8988T (cell line): ENCODE measurements around the gene TMEM59.
"Not testable (repeated sequence)": the region's sequence is repeated elsewhere in the genome, so short reads cannot be mapped to it uniquely, and the experiment has no call there.

Source experiments
- DNase-seq: peaks from one replicate; pipeline ENCODE4 v3.0.0; 2011

TMEM59 gene

DNA sequence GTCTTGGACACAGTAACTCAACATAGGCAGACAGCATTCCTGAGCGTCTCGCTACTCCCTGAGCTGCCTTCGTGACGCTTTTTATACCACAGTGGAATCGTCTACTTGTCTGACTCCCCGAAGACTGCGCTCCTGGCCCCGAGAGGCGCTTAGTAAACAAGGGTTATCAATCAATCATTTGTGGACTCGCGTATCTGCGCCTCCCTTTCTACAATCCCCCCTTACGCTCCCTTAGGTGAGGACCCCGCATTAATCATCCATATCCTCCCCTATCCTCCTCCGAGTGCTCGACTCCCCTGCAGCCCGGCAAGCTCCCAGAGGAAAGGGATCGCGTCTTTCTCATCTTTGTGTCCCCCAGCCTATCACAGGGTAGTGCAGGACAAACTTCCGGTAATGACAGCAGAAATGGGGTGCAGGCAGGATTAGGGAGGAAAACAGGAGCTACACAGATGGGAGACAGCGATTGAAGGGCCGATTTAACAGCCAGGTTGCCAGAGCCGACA is 522 bp downstream of the TMEM59 start:
- no peak for DNase-seq

DNA sequence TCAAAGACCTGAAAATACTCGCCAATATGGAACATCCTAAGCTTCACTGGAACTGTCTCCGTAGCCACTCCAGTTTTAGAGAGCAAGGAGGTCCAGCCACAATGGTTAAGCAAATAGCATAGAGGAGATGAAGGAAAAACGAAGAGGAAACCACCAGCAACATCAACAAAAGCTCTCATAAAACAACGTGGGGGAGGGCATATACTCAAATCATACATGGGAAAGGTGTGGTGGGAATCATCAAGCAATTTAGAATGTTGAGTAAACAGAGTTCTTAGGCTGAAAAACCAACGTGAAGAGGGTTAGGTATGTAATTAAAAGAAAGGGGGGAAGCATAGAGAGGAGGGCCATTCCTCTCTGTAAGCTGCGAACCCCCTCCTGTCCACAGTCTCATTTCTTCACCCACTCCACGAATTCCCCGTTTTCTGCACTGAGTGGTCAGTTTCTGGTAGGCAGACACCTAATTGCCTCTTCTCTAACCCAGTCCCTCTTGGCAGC is 1.0 kb downstream of the TMEM59 start:
- DNase-seq: no peak

DNA sequence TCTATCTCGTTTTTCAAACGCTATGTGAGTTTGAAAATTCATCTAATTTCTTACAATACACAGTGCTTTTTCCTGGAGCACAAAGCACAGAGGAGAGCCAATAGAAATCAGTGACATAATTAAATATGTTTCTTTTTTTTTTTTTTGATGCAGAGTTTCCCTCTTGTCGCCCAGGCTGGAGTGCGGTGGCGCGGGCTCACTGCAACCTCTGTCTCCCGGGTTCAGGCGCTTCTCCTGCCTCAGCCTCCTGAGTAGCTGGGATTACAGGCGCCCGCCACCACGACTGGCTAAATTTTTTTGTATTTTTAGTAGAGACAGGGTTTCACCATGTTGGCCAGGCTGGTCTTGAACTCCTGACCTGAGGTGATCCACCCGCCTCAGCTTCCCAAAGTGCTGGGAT is 2.6 kb downstream of the TMEM59 start:
- DNase-seq: not testable (repeated sequence)

DNA sequence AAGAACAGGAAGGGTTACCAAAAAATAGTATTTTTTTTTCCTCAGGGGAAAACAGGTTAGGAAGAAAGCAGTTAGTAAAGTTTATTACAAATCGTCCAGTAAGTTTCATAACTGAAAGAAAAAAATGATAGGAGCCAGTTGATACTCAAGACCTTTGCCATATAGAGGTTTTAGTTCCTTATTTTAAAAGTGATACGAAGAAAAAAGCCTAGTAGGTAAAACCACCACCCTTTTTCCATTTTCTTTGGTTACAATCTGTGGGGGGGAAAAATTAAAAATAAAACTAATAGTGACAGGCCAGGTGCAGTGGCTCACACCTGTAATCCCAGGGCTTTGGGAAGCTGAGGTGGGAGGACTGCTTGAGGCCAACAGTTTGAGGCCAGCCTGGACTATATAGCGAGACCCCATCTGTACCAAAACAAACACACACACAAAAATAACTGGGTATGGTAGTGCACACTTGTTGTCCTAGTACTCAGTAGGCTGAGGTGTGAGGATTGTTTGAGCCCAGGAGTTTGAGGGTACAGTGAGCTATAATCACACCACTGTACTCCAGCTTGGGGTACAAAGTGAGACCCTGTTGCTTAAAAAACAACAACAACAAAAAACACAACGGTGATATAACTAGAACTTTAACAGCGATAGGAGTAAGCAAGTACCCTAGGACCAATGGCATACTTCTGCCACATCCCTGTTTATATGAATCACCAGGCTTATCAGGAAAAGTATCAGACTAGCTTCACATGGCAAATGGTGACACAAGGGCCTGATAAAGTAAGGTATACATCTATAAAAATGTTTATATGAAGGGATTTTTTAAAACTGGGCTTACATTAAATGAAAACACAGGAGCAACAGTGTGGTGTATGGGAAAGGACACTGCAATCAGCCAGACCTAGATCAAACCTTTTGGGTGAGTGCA is 5.4 kb downstream of the TMEM59 start:
- no peak for DNase-seq

DNA sequence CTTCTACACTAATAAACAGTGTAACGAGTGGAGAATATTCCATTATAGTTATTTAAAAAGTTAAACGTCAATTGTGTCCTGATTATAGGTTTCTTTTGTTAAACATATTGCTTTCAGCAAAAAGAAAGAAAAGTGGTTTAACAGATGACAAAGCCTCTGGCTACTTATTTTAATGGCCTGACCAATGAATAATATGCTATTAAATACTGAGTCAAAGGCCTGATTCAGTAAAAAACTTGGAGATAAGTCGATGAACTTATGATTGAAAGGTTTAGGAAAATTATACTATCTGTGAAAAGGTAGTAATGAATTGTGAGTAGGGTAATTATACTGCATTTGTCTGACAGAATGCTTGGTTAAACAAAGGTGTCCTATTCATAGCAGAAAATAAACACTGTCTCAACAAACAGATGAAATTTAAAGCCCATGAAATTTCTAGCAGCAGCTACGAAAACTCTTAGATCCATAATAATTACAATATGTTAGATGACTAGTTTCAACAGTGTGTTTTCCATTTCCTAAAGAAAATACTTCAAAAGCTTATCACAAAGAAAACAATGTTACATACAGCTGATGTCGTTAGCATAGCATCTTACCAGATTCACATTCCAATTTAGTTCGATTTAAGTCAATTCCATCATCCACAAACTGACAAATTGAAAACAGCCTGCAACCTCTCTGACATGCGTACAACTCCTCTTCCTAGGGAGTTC is 6.2 kb downstream of the TMEM59 start:
- no peak for DNase-seq

DNA sequence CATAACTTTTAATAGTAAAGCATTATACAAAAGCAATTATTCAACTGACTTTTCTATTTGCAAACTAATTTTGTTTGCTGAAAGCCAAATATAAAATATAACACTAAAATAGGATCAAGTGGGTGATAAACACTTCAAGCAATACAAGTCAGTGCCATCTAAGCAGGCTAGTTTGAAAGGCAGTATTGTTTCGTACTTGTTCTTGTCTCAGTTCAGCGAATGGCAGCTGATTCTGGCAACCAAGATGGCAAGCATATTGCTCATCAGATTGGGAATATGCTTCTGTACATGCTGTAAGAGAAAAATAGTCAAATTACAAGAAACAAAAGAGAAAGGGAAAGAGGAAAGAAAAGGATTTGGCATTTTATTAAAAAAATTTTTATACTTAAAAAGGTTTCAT is 7.5 kb downstream of the TMEM59 start:
- no peak for DNase-seq

DNA sequence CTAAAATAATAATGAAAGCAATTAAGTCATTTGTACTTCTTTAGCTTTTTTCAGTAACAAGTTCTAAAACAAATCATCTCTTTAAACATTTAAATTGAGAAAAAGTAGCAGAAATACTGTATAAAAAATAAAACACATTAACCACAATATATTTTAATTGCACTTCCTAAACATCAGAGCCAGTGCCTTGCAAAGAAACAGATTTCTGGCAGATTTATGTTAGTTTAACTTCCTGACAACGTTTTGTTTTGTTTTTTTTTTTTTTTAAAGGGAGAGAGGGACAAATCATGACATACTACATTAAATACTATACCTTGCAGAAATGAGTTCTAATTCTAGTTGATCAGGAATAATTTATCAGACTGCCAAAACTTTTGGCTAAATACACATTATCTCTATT is 11.2 kb downstream of the TMEM59 start:
- no peak for DNase-seq

DNA sequence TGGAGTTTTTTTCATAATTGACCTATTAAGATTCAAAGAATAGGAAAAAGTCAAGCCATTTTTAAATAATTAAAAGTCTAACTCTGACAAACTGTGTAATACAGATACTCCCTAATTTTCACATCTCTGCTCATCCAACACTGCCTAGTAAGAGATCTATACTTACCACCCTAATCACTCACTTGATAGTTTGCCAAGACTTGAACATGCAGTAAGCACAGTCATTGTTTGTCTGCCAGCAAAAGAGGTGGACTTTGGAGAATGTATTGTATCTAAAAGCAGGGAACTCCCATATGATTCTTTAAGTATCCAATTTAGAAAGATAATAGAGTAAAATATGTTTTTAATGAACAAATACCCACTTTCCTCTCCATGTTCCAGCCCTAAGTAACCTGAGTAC is 15.5 kb downstream of the TMEM59 start:
- no peak for DNase-seq

DNA sequence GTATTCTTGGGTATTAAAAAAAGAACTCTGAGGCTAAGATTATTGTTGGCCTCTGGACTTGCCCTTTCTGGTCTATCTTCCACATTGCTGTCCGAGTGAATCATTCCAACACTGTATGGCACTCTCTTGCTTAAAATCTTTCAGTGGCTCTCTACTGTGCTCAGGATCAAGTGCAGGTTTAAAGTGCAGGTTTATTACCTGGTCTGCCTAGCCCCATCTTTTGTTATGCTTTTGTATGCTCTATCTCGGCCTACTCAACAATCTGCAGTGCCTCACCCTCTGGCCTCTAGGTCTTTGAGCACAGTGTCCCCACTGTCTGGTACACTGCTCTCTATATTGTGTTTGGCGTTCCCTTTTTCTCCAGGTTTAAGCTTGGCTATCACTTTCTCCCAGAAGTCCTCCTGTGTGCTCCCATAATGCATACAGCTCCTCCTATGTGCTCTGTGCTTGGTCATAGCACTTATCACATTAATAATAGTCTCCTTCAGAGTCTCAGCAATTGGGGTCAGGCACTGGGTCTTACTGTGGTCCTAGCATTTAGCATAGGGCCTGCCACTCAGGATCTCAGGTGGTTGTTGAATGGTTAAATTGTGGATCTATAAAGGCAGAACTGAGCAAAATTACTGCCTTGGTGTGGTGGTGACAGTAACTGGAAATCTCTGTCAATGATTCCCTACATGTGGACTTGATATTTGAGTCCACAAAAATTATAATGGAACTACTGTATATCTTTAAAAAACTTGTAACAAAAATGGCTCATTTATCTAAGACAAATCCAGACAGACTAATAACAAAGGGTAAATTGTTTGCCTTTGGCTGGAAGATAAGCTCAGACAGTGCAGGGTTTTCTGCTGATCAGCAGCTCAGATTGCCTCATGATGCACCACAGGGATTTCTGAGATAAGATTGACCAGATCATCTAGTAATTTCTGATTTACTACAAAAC is 24.4 kb downstream of the TMEM59 start:
- DNase-seq: no peak

DNA sequence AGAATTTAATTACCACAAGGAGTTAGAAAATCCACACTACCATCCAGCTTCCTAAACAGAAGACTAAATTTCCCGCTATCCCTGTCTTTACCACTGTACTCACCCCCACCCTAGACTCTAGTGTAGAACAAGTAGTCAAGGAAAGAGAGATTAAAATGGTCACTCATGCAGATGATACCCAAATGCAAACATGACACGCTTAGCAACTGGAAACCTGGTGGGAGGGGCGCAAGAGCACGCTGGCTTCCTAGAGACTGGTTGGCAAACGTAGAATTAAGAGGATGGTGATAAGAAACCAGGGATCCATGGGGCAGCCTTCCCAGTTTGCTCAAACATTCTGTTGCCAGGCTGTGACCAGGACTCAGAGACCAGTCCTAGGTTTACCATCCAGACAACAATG is 25.2 kb downstream of the TMEM59 start:
- DNase-seq: no peak

DNA sequence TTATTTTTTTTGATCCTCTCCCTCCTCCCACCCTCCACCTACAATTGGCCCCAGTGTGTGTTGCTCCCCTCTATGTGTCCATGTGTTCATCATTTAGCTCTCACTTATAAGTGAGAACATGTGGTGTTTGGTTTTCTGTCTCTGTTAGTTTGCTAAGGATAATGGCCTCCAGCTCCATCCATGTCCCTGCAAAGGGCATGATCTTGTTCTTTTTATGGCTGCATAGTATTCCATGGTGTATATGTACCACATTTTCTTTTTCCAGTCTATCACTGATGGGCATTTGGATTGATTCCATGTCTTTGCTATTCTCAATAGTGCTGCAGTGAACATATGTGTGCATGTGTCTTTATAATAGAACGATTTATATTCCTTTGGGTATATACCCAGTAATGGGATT is 28.2 kb downstream of the TMEM59 start:
- DNase-seq: not testable (repeated sequence)

DNA sequence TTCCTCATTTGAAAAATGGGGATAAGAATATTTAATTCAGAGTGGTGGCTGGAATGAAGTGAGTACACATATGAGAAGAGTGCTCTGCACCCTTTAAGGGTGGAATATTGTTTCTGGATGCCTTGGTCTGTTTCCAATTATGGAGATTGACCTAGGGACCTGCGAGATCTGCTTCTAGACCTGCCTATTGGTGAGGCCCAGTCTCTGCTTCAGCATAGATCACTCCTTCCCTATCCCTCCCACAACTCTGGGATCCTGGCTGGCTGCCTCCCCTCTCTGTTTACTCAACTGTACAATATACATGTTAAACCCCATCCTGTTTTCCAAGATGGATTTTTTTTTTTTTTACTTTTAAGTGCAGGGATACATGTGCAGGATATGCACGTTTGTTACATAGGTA is 28.6 kb downstream of the TMEM59 start:
- DNase-seq: no peak

DNA sequence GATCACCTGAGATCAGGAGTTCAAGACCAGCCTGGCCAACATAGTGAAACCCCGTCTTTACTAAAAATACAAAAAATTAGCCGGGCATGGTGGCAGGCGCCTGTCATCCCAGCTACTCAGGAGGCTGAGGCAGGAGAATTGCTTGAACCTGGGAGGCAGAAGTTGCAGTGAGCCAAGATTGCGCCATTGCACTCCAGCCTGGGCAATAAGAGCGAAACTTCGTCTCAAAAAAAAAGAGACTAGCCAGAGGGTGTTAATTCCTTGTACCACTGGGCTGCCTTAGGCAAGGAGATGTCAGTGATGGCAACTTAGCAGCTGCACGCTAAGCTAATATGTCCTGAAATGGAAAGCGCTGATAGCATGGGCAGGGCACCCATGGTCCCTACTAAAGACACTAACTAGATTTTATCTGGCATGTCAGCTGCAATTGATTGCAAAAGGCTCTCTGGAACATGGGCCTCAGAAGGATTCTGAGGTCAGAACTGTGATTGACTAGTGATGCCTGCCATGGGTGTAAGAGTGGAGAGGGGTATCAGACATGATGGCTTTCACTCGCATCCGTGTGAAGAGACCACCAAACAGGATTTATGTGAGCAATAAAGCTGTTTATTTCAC is 33.3 kb downstream of the TMEM59 start:
- not testable (repeated sequence) for DNase-seq

DNA sequence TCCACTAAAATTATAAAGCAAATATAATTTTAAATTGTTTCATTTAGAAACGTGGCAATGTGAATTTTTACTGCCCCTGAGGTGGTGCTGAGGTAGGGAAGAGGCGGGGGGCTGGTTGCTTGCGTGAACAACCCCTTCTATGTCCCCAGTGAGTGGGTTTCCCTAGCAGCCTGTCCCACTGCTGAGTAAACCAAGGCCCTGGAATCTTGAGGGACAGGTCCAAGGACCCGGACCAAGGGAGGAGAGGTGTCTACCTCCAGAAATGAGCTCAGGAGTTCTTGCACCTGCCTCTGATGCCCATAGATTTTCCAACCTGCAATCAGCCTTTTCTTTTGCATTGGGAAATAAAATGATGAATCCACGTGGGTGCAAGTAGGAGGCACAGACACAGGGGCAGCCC is 34.4 kb downstream of the TMEM59 start:
- no peak for DNase-seq

DNA sequence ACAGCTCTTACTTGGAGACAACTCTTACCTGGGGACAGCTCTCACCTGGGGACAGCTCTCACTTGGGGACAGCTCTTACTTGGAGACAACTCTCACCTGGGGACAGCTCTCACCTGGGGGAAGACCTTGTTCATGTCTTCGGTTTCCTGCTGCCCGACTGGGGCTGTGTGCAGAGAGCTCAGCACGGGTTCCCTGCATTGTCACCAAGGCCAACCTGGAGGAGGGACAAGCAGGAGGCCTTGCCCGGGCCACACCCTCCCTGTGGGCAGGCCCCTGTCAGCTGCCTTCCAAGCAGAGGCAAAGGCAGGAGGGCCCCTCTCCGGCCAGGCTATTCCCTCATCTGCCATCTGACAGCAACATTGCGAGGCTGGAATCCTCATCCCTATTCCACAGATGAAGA is 35.0 kb downstream of the TMEM59 start, which contains the start of gene LDLRAD1:
TSS of gene LDLRAD1 (minus strand) at position 208 of the 400 bp plus-strand sequence. CDS start at position 134, 74 bp downstream.
- no peak for DNase-seq

DNA sequence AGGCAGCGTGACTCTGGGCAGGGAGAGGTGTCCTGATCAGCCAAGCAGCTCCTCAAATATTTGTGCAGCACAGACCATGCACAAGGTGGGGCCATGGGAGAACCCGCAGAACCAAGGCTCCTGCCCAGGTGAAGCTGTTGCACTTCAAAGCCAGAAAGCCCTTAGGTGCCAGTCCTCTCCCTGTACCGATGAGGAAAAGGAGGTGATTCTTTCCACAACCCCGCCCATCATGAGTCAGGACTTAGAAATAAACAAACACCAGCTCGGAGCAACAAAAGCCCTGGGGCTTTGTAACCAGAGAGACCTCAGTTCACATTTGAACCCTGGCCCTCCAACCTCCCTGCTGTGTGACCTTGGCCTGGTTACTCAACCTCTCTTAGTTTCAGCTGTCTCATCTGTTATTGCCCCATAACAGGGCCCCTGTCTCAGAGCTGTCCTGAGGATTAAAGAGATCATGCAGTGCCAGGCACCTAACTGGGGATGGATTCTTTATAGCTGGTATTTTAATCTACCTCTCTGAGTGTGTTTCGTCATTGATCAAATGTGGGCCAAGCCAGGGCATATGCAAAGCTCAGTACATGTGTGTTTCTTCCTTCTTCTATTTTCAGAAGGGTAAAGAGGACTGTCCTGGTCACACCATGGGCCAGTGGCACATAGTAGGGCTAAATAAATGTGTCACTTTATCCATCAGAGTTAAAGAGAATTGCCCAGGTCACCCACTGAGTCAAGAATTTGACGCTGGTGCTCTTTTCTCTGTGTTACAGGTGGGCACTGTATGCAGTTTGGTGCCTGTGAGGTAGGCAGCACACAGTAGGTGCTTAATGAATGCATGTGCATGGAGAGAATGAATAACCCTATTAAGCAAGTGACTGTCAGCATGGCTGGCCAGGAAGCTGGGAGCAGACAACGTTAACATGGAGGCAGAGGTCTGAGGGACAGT is 36.4 kb downstream of the TMEM59 start:
- no peak for DNase-seq

DNA sequence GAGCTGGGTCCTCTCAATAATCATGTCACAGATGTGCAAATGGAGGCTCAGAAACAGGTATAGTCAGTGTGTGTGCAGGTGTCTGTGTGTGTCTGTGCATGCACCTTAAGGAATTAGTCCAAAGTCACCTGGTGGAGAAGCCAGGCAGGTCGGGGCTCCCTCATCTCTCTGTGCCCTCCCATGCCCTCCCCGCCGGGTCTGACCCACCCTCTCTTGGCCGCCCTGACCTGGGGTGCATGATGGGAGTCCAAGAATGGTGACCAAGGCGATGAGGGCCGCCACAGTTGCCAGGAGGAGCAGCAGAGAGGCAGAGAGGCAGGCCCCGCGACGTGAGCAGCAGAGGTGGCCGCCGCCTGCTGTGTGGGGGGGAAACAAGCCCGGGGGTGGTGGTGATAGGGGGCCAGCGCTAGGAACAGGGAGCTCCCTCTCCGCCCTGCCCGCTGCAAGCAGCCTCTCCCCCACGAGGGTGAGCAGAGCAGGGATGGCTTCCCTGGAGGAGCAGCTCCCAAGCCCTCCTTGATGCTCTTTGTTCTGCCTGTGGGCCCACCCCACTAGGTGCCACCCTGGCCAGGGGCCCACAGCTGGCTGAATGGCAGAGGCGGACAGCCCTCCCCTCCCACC is 38.9 kb downstream of the TMEM59 start:
- DNase-seq: no peak

DNA sequence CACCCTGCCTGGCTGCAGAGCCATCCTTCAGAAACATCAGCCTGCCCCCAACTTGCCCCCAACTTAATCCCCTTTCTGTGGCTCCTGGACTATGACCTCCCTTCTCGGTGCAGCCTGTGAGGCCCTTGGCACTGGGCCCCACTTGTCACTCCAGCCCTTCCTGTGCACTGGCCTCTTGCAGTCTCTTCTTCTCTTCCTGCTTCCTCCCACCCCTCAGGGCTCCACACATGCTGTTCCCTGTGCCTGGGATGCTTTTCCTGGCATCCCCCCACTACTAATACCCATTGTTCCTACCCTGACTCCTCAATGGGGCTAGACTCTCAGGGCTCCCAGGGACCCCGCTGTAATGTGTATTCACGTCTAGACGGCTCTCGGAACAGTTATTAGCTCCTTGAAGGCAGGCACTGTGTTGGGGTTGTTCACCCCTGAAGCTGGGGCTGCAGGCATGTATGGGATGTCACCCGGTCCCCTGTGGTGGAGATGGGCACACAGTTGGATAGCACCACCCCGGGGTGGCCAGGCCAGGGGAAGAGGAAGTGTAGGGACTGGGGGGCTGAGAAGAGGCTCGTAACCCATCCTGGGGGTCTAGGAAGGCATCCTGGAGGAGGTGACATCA is 39.5 kb downstream of the TMEM59 start:
- no peak for DNase-seq

DNA sequence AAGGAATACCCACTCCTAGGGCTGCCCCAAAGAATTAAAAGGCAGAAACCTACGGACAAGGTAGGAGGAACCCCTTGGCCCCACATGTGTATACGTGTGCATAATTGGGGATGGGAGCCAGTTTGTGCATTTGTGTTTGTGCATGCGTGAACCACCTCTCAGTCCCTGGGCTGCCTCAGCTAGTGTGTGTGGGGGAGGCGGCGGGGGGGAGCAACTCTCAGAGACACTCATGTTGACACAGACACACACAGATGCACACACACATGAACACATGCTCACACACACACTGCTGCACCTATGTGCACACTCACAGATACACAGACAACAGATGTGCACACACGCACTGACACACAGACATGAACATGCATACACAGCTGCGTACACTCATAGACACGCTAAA is 40.1 kb downstream of the TMEM59 start:
- no peak for DNase-seq

DNA sequence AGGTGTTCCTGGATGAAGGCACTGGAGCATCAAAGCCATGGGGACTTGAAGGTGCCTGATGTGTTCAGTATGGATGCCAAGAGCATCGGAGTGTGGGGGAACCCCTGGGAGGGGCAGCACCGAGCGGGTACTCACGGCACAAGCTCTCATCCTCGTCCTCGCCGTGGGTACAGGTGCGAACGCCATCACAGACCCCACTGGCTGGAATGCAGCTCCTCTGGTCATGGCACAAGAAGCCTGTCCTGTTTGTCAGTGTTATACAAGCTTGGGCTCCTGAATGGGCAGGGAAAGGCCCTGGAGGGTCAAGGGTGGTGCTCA is 41.0 kb downstream of the TMEM59 start:
- DNase-seq: no peak
